Activated CD4-positive, alpha-beta T cell treated with anti-CD3 and anti-CD28 coated beads, Interleukin-2, amount 10 ng/mL, durations not matched to agents 7 days and 5 days (primary cell): ENCODE measurements around the gene ZFR. TPM values are rescaled to one million over a fixed set of nuclear protein-coding genes. Genes with fewer than 3 reads are reported as not detected.

Experiments
- CTCF ChIA-PET: fragments of 350-600 bp; sonication (Branson Sonifier 250); formaldehyde crosslinking; loops from one replicate; lab custom pipeline; 2021; ENCODE audit warnings: antibody characterized with exemption; lab: Charles Lee
- POLR2A ChIA-PET: fragments of 350-600 bp; sonication (Branson Sonifier 250); formaldehyde crosslinking; loops from one replicate; lab custom pipeline; 2021; ENCODE audit warnings: antibody characterized with exemption; lab: Charles Lee
- DNase-seq: peaks from one replicate; pipeline ENCODE4 v3.0.0-alpha.2; 2020
- H3K27ac Mint-ChIP-seq: one replicate; pipeline ENCODE4 v1.8.0; 2021; ENCODE audit warnings: mild to moderate bottlenecking, moderate library complexity, mixed read lengths
- H3K27me3 Mint-ChIP-seq: one replicate; pipeline ENCODE4 v1.8.0; 2021; ENCODE audit warnings: mixed read lengths
- H3K36me3 Mint-ChIP-seq: one replicate; pipeline ENCODE4 v1.8.0; 2021; ENCODE audit warnings: low read depth, mixed read lengths
- H3K4me1 Mint-ChIP-seq: one replicate; pipeline ENCODE4 v1.8.0; 2021; ENCODE audit warnings: mixed read lengths
- H3K4me3 Mint-ChIP-seq: one replicate; pipeline ENCODE4 v1.8.0; 2021; ENCODE audit warnings: mild to moderate bottlenecking, moderate library complexity, mixed read lengths
- H3K9me3 Mint-ChIP-seq: one replicate; pipeline ENCODE4 v1.8.0; 2021; ENCODE audit warnings: mixed read lengths
- microRNA-seq: library from miRNA; unstranded; fragments of <30 nt; microRNA quantifications from one replicate; pipeline ENCODE4 v1.2.0, GENCODE V29; 2021; ENCODE audit warnings: borderline microRNAs expressed, borderline replicate concordance
- total RNA-seq, 2 experiments: library from RNA; stranded (reverse); gene quantifications; one replicate each; pipeline ENCODE4 v1.2.3, GENCODE V29; 2021

ZFR gene
- total RNA-seq, 2 experiments from 2014 or later, result 46.6 to 52.1 TPM

- POLR2A ChIA-PET, result no interaction called here
- CTCF ChIA-PET, result no interaction called here
- peak overlapping the region; percentile 80 for H3K4me3 Mint-ChIP-seq
- no peak for DNase-seq
- H3K36me3 Mint-ChIP-seq, result peaks cover 32% of the 10 kb centered on the region
- no peaks in the 10 kb centered on the region for H3K27me3 Mint-ChIP-seq
- peak overlapping the region; percentile 88 for H3K27ac Mint-ChIP-seq
- H3K4me1 Mint-ChIP-seq, result peaks cover 35% of the 10 kb centered on the region
- no peaks in the 10 kb centered on the region for H3K9me3 Mint-ChIP-seq
Measured at GRCh38 chr5:32311404-32312196, 132.9 kb downstream of the ZFR start.

GRCh38 chr5:32309761-32310160 lies 134.8 kb downstream of the ZFR start:
- H3K27ac Mint-ChIP-seq, result no peak overlapping the region
- ChIA-PET POLR2A (interaction anchor here (0.6 kb wide), 1 partner anchor 138 kb away, joined by 11 read pairs; no protein-coding TSS in a partner anchor), CTCF (interaction anchor here (0.6 to 1.0 kb wide), 2 partner anchors 14 to 136 kb away, joined by 3 to 4 read pairs; partner anchors contain the start of gene GOLPH3)
- no peak overlapping the region for H3K4me3 Mint-ChIP-seq
- no peaks in the 10 kb centered on the region for H3K27me3 Mint-ChIP-seq
- no peaks in the 10 kb centered on the region for H3K9me3 Mint-ChIP-seq
- H3K36me3 Mint-ChIP-seq, result peaks cover 39% of the 10 kb centered on the region
- H3K4me1 Mint-ChIP-seq, result peaks cover 45% of the 10 kb centered on the region
- DNase-seq, result no peak

GRCh38 chr5:32308946-32309345 lies 135.6 kb downstream of the ZFR start:
- ChIA-PET POLR2A (no interaction called here), CTCF (interaction anchor here (1.0 kb wide), 1 partner anchor 13 kb away, joined by 4 read pairs; no protein-coding TSS in a partner anchor)
- peaks cover 46% of the 10 kb centered on the region for H3K4me1 Mint-ChIP-seq
- no peak for DNase-seq
- peaks cover 42% of the 10 kb centered on the region for H3K36me3 Mint-ChIP-seq
- no peak overlapping the region for H3K27ac Mint-ChIP-seq
- H3K9me3 Mint-ChIP-seq, result no peaks in the 10 kb centered on the region
- no peak overlapping the region for H3K4me3 Mint-ChIP-seq
- H3K27me3 Mint-ChIP-seq, result no peaks in the 10 kb centered on the region

GRCh38 chr5:32307769-32308194 lies 136.8 kb downstream of the ZFR start:
- ChIA-PET POLR2A (no interaction called here), CTCF (interaction anchor here (0.8 to 2.4 kb wide), 3 partner anchors 10 to 76 kb away, joined by 3 to 8 read pairs (median 5); no protein-coding TSS in a partner anchor)
- Mint-ChIP-seq H3K4me3 (no peak overlapping the region), H3K4me1 (peaks cover 55% of the 10 kb centered on the region), H3K27ac (no peak overlapping the region), H3K27me3 (no peaks in the 10 kb centered on the region), H3K9me3 (no peaks in the 10 kb centered on the region), H3K36me3 (peaks cover 42% of the 10 kb centered on the region)
- no peak for DNase-seq

GRCh38 chr5:32304622-32305021 lies 139.9 kb downstream of the ZFR start:
- no peak overlapping the region for H3K4me3 Mint-ChIP-seq
- DNase-seq, result no peak
- peaks cover 37% of the 10 kb centered on the region for H3K4me1 Mint-ChIP-seq
- peaks cover 28% of the 10 kb centered on the region for H3K36me3 Mint-ChIP-seq
- POLR2A ChIA-PET, result no interaction called here
- H3K27ac Mint-ChIP-seq, result peak overlapping the region; percentile 3
- no peaks in the 10 kb centered on the region for H3K27me3 Mint-ChIP-seq
- H3K9me3 Mint-ChIP-seq, result no peaks in the 10 kb centered on the region
- CTCF ChIA-PET, result interaction anchor here (2.1 kb wide), 1 partner anchor 10 kb away, joined by 8 read pairs; no protein-coding TSS in a partner anchor

Small RNAs within 50 kb of the gene (microRNA-seq; reads per million reads assigned to microRNA genes)
- 18.3 reads per million, percentile 48 among the genes with 10 or more reads in this experiment for gene MIR579

Other genes starting within 250 kb of the ZFR start
- gene MTMR12, start 131.8 kb downstream of the ZFR start, total RNA-seq, result 10 to 100 TPM; 24.3 to 29.1 TPM
- 100 to 1,000 TPM; 430 to 446 TPM for gene SUB1, start 140.8 kb upstream of the ZFR start, total RNA-seq